COR-L47 (cell line): ENCODE measurements around the gene ZNF20.

Source experiments
- DNase-seq: peaks from one replicate; lab custom pipeline; 2025; lab: John Stamatoyannopoulos, UW

Gene ZNF20

DNA sequence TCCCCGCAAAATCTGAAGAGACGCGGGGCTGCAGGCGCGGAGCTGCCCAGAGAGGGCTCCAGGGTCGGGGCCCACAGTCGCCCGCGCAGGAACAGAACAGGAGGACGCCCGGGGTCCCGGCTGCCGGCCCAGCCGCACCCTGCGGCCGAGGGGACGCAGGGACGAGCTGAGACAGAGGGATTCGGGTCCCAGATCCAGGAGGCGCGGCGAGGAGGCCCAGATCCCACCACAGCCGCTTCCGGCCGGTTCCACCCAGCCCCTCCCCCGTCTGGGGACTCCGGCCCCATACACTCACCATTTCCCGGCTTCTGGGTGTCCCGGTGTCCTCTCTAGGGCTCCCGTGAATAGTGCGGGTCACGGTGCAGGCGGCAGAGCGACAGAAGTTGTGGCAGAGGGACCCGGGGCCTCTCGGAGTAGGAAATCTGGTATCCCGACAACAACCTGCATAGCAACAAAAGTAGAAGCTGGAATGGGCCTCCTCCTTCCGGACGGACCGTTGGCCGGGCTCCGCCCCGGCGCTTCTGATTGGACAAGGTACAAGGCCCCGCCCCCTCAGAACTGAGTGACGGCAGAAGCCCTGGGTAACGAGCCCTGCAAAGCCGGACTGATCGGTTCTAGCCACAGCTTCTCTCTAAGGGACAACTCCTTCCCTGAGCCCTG, at the start of gene ZNF20:
Gene ZNF20, minus strand, starts transcription at position 466 of the 660 bp plus-strand sequence. Its CDS starts 168 bp downstream, at position 298.
- DNase-seq: peak; percentile 94

DNA sequence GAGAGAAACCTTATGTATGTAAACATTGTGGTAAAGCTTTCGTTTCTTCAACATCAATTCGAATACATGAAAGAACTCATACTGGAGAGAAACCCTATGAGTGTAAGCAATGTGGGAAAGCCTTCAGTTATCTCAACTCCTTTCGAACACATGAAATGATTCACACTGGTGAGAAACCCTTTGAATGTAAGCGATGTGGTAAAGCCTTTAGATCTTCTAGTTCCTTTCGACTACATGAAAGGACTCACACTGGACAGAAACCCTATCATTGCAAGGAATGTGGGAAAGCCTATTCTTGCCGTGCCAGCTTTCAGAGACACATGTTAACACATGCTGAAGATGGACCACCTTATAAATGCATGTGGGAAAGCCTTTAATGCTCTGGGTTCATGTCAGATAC, 47.5 kb upstream of the ZNF20 start:
- DNase-seq: no peak

GRCh38 chr19:12180377-12180776, 40.2 kb upstream of the ZNF20 start:
- no peak for DNase-seq

GRCh38 chr19:12166626-12167025, 26.5 kb upstream of the ZNF20 start:
- DNase-seq: no peak

DNA sequence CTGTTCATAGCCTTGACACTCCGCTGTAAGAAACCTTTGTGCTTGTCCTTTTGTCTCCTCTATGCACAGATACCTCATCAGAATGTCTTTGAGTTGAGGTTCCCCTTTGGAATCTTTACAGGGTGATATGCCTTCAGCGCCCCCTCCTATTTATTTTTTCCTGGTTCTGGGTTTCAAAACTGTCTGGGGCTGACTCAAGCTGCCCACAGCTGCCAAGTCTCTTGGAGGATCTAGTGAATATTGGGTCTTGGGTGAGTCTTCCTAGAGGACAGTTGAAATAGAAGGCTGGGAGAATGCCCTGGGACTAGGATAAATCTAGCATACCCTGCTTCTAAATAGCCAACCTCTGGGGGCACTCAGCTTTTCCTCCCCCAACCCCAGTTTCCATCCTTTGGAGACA, 23.7 kb upstream of the ZNF20 start:
- no peak for DNase-seq

GRCh38 chr19:12162882-12163806, 23.0 kb upstream of the ZNF20 start, which contains the start of gene ZNF136:
Gene ZNF136, plus strand, starts transcription at chr19:12163096. Its CDS starts 108 bp downstream, at chr19:12163204.
- DNase-seq: peak; percentile 96

GRCh38 chr19:12162513-12162881, 22.3 kb upstream of the ZNF20 start:
- DNase-seq: no peak

DNA sequence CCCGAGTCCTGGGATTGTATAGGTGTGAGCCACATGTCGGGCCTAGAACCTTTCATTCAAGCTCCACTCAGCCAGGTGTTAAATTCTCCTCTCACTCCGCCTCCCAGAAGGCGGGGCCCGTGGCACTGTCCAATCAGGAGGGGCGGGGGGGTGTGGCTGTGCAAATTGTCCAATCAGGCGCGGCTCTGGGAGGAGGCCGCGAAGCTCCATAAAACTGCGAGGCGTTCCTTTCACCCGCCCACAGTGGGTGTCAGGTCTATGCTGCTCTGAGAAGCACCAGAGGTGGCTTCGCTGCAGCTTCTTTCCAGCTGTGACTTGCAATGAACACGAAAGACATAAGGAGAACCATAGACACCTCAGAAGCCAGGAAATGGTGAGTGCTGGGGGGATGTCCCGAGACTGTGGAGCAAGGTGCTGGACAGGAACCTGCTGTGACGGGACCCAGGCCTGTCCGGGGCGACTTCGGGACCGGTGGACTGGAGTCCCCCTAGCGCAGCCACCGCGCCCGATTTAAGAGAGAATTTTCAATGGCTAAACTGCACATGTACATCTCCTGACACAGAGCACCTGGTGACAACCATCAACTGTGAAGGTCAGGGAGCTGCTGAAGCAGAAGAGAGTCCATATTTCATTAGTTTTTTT, 19.7 kb upstream of the ZNF20 start:
- DNase-seq: no peak

GRCh38 chr19:12156223-12157058, 16.3 kb upstream of the ZNF20 start, which contains the start of gene ZNF625:
Gene ZNF625, minus strand, starts transcription at chr19:12156734. Its CDS starts 176 bp downstream, at chr19:12156558.
- peak; percentile 93 for DNase-seq

DNA sequence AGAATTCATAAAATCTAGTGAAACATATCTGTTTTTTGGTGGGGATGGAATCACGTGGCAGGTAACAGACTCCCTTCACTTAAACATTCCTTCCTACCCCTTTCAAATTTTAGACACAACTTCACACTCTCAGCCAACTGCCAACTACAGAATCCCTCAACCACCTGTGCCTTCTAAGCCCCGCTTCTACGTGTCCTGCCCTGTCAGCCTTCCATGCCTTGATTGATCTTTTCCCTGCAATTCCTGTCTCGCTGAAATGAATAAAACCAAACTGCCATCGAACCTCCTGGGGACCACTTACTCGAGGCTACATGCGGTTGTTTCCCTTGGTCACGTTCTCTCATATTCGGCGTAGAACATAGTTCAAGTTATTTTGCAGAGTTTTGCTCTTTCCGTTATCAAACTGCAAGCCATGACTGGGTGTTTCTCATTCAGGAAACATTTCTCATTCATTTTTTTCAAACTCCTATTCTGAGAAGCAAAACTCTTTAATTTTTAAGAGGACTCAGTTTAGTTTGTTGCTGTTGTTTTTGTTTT, 15.2 kb upstream of the ZNF20 start:
- no peak for DNase-seq

DNA sequence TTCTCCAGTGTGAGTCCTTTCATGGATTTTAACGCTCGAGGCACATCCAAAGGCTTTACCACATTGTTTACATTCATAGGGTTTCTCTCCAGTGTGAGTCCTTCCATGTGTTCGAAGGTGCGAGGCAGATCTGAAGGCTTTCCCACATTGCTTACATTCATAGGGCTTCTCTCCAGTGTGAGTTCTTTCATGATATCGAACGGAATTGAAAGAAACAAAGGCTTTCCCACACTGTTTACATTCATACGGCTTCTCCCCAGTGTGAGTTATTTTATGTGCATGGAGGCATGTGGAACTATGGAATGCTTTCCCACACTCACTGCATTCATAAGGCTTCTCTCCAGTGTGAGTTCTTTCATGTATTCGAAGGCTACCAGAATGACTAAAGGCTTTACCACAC, 5.2 kb upstream of the ZNF20 start:
- DNase-seq: no peak

DNA sequence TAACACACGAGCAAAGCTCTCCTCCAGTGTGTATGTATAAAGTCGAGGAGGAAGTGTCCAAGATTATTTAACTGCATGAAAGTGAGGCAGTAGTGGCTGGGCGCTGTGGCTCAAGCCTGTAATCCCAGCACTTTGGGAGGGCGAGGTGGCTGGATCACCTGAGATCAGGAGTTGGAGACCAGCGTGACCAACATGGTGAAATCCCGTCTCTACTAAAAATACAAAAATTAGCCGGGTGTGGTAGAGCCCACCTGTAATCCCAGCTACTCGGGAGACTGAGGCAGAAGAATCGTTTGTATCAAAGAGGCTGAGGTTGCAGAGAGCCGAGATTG, 1.2 kb upstream of the ZNF20 start:
- no peak for DNase-seq

- peak; percentile 85 for DNase-seq
Measured at GRCh38 chr19:12140545-12141404, 625 bp upstream of the ZNF20 start.

DNA sequence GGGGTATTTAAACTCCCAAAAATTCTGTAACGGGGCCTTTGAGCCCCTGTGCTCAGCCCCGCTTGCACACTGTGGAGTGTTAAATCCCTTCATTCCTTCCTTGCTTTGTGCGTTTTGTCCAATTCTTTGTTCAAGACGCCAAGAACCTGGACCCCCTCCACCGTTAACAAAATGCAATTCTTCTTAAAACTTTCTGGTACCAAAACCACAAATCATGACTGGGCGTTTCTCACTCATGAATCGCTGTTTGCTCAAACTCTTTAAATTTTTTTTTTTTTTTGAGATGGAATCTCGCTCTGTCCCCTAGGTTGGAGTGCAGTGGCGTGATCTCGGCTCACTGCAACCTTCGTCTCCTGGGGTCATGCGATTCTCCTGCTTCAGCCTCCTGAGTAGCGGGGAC, 881 bp downstream of the ZNF20 start:
- no peak for DNase-seq

DNA sequence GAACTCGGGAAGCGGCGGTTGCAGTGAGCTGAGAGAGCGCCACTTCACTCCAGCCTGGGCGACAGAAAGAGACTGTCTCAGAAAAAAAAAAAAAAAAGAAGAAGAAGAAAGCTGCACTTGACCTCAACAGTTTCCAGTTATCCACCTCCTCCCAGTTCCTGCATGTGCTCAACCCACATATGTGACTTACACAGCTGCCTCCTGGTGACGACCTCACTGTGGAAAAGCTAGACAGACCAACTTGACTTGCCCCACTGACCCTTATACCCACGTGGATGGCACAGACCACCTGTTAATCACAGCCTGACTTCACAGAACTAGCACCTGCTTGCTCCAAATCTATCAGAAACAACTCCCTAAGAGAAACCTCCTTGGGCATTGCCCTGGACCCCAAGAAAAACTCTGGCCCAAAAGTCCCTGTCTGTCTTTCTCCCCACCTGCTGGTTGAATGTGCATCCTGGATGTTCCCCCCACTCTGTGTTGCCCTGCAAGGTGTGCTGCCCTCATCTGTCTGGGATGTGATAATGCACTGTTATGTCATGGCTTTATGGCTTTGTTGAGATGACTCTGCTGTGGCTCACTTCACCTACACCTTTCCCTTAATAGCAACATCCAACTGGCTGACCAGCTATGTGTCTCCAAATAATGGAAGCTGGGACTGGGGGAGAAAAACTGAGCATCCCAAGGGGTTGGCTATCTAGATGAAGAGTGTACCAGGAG, 2.8 kb downstream of the ZNF20 start:
- peak; percentile 7 for DNase-seq

DNA sequence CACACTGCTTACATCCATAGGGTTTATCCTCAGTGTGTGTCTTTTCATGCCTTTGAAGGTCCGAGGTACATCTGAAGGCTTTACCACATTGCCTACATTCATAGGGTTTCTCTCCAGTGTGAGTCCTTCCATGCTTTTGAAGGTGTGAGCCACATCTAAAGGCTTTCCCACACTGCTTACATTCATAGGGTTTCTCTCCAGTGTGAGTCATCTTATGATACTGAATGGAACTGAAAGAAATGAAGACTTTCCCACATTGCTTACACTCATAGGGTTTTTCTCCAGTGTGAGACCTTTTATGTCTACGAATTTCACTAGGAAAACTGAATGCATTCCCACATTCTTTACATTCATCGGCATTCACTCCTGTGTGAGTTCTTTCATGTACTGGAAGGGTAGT, 7.1 kb downstream of the ZNF20 start:
- DNase-seq: no peak

DNA sequence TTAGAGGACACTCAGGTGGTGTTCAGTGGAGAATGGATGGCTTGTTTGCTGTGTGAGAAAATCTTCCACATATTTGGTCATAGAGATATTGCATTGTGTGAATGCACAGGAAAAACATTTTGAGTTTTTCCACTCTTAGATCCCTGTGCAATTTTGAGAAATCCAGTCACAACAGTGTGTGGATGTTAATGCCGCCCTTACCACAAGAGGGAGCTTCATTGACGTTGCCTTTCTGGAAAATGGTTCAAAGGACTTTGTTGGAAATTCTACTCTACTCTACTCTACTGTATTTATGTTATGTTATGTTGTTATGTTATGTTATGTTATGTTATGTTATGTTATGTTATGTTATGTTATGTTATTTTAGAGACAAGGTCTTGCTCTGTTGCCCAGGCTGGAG, 13.4 kb downstream of the ZNF20 start:
- peak; percentile 23 for DNase-seq

GRCh38 chr19:12117201-12117970, 22.8 kb downstream of the ZNF20 start:
- DNase-seq: no peak

- DNase-seq: no peak
Measured at GRCh38 chr19:12113121-12113520, 27.0 kb downstream of the ZNF20 start.
